Subcutaneous adipose tissue (tissue), 4 donors: ENCODE data around the gene KIF26B. TPM values are rescaled to one million over a fixed set of nuclear protein-coding genes. Genes with fewer than 3 reads are reported as not detected.

ENCODE experiments used
- total RNA-seq, 4 donors: library from RNA; depleted of rRNA; stranded (reverse); fragments of >200 nt; gene quantifications; one replicate each; pipeline ENCODE4 v1.1.0, GENCODE V29; 2016
- TF ChIP-seq, protein P1 (sequence below): fragments of 450-650 bp; IDR thresholded peaks from one replicate; pipeline ENCODE4 v1.5.1; 2016; ENCODE audit warnings: low read depth, mild to moderate bottlenecking, control low read depth, antibody characterized with exemption, moderate library complexity

The KIF26B gene
- total RNA-seq, 4 donors from 2014 or later, result under 0.01 to 0.16 (median under 0.01) TPM

DNA sequence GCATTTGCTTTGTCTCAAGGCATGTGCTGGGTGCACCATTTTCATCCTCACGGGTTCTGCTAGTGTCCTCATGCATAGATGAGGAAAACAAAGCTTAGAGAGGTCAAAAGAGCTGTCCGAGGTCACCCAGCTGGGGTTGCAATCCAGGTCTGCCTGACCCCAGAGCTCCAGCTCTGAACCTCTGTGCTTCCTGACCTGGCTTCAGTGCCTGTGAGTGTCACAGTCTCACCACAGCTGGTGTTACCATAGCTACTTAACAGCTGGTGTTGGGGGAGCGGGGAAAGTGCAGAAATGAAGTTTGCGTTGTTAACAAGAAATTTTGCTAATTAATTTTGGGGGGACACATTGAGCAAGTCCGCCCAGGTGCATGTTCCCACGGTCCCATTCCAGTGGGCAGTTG lies 328.5 kb downstream of the KIF26B start:
- TF ChIP-seq, protein P1, sequence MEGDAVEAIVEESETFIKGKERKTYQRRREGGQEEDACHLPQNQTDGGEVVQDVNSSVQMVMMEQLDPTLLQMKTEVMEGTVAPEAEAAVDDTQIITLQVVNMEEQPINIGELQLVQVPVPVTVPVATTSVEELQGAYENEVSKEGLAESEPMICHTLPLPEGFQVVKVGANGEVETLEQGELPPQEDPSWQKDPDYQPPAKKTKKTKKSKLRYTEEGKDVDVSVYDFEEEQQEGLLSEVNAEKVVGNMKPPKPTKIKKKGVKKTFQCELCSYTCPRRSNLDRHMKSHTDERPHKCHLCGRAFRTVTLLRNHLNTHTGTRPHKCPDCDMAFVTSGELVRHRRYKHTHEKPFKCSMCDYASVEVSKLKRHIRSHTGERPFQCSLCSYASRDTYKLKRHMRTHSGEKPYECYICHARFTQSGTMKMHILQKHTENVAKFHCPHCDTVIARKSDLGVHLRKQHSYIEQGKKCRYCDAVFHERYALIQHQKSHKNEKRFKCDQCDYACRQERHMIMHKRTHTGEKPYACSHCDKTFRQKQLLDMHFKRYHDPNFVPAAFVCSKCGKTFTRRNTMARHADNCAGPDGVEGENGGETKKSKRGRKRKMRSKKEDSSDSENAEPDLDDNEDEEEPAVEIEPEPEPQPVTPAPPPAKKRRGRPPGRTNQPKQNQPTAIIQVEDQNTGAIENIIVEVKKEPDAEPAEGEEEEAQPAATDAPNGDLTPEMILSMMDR, result no peak

DNA sequence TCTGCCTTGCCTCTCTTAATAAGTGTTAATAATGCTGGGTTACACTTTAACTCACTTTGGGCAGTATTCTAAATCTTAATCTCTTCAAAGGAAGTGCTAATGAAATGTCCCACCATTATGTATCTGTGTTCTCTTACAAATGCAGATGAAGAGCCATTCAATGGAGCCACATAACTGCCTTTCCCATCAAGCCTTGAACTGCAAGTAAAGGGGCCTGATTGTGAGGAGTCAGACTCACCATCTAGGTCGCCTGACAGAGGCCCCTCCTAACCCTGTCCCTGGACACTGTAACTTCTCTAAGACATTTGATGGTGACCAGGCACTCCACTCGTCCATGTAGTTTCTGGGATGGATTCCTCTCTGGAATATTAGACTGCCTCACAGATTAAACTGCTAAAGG lies 329.4 kb downstream of the KIF26B start:
- TF ChIP-seq, protein P1, result no peak

DNA sequence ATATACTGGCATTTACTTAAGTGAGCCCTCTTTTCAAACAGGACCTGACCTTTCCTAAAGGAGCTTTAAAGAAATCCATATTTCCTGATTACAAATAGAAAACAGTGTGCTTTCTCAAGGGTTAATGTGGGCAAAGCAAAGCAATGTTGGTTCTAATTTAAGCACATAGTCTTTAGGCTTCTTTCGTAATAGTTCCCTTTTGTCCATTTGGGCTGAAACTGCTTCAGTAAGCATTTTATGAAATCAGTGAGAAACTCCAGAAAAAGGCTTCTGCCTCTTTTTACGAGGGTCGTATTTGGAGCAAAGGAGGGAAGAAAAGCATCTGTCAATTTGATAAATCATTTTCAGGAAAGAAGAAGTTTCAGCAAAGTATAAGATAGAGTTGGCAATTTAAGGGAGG lies 331.2 kb downstream of the KIF26B start:
- TF ChIP-seq, protein P1, result no peak

DNA sequence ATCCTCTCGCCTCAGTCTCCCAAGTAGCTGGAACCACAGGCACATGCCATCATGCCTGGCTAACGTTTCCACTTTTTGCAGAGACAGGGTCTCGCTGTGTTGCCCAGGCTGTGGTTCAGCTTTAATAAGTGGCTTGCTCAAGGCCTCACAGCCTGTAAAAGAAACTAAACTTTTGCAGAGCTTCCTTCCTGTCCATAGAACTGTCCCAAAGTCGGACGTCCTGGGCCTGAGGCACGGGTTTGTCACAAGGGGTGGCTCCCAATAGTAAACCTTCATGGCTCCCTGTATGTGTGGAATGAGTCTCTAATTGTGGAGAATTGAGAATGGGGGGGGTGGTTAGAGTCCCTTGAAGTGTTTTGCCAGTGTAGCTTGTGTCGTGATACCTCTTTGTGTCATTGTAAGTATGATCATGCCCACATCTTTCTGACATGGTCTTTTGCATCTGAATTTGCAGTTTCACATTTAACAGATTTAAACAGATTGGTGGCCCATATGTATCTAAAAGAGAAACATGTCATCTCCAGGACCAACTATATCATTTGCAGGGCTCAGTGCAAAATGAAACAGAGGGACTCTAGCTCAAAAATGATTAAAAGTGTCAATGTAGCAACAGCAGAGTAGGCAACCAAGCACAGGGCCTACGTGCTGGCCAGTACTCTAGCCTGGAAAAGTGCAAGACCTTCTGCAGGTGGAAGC lies 332.1 kb downstream of the KIF26B start:
- TF ChIP-seq, protein P1, result no peak

DNA sequence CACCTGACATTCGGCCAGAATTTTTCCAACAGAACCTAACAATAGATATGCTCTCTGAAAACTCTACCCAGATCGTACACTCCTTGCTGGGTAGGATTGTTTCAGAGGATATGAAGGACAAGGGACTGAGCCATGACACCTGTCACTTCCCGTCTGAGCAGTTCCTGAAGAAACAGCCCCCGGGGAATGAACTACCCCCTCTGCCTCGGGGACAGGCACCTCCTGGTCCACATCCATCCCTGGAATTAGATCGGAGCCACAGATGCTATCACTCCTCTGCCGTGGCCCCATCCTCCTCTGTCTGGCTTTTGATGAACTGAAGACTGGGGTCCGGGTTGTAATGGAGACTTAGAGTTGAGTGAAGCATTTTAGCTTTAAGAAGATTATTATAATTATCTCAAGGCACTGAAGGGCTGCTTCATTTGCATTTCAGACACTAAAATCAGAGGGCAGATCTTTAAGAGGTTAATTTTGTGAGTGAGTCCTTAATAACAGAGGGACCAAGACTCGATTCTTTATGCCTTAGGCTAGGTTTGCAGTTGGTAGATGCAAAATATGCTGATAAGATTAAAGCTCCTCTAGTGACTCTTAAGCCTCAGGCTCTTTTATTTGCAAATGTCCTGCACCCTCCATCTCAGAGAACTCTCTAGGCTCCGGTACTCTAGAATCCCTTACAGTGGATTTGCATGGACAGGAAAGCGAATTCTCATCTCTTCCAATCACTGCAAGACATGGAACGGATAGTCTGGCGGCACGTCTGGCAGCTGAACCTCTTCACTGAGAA lies 333.8 kb downstream of the KIF26B start:
- TF ChIP-seq, protein P1, result no peak

DNA sequence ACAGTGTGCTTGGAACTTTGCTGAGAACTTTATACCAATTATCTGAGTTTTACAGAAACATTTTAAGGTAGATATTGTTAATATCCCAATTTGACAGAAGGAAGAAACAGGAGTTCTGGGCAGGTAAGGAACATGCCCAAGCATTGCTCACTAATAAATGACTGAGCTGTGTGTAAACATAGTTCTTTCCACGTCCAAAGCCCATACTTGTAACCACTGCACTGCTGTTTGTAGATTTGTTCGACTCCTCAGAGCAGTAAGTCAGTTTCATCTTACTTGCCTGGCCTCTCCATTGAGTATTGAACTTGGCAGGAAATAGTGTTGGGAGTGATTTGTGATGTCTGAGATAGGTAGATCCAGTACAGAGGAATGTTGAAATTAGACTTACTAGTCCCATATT lies 335.1 kb downstream of the KIF26B start:
- TF ChIP-seq, protein P1, result no peak

DNA sequence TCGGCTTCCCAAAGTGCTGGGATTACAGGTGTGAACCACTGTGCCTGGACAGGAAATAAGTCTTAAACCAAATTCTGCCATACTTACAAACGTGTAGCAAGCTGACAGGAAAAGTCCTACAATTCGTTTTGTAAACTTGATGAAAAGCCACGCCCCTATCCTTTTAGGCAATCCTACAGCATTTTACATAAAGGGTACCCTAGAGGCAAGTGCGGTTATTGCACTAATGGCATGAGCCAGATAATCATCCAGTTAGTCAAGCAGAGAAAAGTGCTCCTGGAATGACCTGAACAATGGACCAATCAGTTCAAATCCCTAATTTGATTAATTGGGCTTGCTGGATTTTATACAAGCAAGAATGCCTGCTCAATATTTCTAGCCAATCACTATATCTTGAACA lies 338.2 kb downstream of the KIF26B start:
- TF ChIP-seq, protein P1, result no peak
